GM21515 (cell line): ENCODE data around the gene TAPT1.
"Not testable (repeated sequence)": the region's sequence is repeated elsewhere in the genome, so short reads cannot be mapped to it uniquely, and the experiment has no call there.

Source experiments
- ATAC-seq: cut with Tn5 transposase; IDR thresholded peaks from one replicate; pipeline ENCODE4 v1.9.1; 2021; ENCODE audit not compliant: unreplicated experiment

The TAPT1 gene

DNA sequence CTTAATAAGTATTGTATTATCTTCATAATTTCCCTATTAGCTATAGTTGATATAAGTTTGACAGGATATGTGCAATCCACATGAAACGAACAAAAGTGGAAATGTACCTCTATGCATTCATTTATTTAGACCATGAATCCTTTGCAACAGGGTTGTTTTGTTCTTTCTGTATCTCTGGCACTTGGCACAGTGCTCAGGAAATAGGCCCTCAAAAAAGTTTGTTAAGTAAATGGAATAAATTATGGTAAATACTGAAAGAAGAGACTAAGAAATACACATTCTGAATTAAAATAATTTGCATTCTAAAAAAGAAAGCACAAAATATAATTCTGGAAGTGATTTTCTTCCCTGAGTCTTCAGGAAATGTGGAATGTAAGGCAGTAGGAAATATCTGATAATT is 39.3 kb downstream of the TAPT1 start:
- no peak for ATAC-seq

DNA sequence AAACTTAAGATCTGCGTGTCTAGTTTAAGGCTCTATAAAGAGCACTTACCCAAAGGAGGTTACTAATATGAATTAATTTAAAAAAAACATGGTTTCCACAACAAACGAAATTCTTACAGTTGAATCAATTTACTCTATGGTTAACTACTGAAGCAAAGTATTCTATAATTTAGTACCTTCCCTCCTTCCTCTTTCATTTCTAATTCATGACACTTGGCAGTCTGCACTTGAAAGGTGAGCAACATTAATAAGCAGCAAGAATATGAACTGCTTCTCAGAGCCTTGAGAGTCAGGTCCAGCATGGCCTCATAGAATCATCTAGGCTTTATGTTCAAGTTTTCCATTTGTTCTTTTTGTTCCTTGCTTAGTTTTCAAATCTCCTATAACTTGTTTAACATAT is 42.7 kb downstream of the TAPT1 start:
- ATAC-seq, result no peak

DNA sequence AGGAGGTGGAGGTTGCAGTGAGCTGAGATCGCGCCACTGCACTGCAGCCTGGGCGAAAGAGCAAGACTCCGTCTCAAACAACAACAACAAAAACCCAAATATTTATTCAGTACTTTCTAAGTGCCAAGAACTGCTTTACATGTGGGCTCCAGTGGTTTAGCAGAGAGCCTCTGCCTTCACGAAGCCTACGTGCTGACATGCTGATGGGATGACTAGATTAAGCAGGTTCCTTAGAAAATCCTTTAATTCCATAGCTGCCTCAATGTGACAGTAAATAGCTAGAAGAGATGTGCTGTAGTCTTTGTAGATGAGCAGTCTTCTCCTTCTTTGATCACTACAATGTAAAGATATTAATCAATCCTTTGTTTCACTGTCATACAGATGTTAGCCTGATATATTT is 49.6 kb downstream of the TAPT1 start:
- no peak for ATAC-seq

DNA sequence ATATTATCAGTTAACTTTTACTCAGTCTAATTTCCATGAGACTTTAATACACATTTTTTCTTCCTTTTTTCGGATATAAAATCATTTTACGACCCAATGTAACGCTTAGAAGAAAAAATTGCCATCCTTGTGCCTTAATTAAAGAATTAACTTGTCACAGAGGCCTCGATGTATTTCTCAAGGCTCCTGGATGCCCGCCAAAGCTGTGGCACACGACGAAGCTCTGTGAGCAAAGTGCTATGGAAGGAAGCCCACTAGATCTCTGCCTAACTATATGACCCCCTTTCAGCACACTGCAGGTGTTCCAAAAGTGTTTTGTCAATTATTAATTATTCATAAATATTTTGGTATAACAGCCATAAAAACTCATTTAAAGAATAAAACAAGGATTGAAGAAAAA is 54.4 kb downstream of the TAPT1 start:
- no peak for ATAC-seq

- no peak for ATAC-seq
Measured at GRCh38 chr4:16169490-16169889, 56.8 kb downstream of the TAPT1 start.

DNA sequence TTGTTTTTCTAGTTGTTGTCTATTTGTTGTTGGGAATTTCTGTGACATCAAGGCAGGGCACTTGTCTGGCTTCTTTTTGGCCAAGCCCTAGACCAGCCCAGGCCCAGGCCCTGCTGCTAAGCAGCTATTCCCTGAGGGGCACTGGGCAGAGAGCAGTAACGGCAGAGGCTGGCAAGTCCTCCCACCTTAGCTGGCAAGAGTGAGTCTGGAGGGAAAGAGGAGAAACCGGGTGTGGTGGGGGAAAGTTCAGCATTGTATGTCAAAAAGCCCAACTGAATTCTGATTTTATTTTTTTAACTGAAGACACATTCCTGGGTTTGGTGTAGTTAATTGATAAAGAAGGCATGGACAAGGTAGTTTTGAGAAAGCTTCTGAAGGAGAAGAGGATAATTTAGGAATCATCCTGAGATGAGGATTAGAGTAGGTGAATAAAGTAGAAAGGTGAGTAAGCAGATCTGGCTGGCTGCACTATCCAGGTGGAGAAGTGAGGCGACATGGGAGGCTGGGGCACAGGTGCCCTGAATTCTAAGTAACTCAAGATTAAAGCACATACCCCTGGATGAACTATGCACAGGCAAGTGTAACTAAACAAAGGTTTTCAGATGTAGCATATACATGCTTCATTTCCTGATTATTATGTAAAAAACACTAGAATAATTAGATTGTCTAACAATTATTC is 57.4 kb downstream of the TAPT1 start:
- ATAC-seq, result no peak

- no peak for ATAC-seq
Measured at GRCh38 chr4:16168144-16168543, 58.1 kb downstream of the TAPT1 start.

- ATAC-seq, result no peak
Measured at GRCh38 chr4:16165931-16166330, 60.3 kb downstream of the TAPT1 start.

- ATAC-seq, result no peak
Measured at GRCh38 chr4:16162891-16163290, 63.4 kb downstream of the TAPT1 start.

DNA sequence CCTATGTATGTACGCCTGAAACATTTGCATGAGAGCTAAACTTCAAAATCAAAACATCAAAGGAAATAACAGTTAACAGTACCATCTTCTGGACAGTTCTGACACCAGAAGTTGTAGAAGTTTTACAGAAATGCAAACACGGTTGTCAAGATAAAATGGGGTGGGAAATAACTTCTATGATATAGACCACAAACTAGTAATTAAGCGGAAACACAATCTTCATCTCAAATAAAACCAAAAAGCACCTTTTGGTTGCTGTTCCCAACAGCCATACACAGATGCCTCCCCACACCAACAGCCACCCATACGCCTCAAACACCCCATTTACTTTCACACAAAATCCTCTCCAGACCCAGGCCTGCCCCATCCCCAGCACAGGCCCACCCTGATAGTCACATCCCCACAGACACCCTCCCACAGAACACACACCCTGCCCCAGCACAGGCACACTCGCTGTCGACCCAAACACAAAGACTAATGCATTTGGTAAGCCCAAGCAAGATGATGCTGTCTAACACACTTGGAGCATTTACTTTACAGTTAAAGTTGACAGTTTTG is 64.3 kb downstream of the TAPT1 start:
- ATAC-seq, result no peak

GRCh38 chr4:16160457-16160856 is 65.8 kb downstream of the TAPT1 start:
- no peak for ATAC-seq

- no peak for ATAC-seq
Measured at GRCh38 chr4:16159286-16159685, 67.0 kb downstream of the TAPT1 start.

DNA sequence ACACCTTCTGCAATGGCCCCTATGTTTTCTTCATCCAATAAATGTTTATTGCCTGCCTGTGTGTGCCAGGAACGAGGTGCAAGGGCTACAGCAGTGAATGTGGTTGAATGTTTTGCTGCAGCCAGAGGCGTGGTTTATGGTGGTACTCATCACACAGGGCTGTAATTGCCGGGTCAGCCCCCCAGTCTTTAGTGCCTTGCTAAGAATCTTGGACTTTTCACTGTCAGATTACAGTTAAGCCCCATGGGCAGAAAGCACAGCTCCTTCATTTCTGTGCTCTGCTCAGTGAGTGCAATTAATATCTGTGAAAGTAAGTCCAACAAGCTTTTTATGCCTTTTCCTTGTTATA is 67.8 kb downstream of the TAPT1 start:
- no peak for ATAC-seq

GRCh38 chr4:16157609-16158503 is 68.4 kb downstream of the TAPT1 start:
- ATAC-seq, result no peak

GRCh38 chr4:16155528-16156169 is 70.6 kb downstream of the TAPT1 start:
- ATAC-seq, result no peak

DNA sequence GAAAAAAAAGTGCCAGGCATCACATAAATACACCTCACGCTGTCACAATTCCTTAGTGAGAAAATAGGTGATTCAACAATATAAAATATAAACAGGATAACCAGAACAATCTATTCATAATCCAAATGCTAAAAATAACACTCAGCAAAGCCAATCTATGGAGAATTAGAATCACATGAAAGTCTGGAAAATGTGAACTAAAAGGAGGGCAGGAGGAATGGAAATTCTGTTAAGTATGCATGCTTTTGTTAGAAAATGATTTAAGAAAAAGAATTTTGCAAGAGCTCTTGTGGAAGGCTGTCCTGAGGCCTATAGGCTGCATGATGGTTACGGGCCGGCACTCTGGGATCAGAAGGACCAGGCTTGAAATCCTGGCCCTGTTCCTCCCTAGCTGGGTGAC is 71.8 kb downstream of the TAPT1 start:
- ATAC-seq, result no peak

GRCh38 chr4:16150716-16151115 is 75.6 kb downstream of the TAPT1 start:
- no peak for ATAC-seq

- not testable (repeated sequence) for ATAC-seq
Measured at GRCh38 chr4:16144913-16145312, 81.4 kb downstream of the TAPT1 start.

GRCh38 chr4:16142598-16143310 is 83.5 kb downstream of the TAPT1 start:
- no peak for ATAC-seq

- ATAC-seq, result no peak
Measured at GRCh38 chr4:16140879-16141249, 85.4 kb downstream of the TAPT1 start.

GRCh38 chr4:16140231-16140878 is 85.9 kb downstream of the TAPT1 start:
- no peak for ATAC-seq
